IPS DF 4.7 (cell line): ENCODE results near the gene MICA.
"Not testable (repeated sequence)": the region's sequence is repeated elsewhere in the genome, so short reads cannot be mapped to it uniquely, and the experiment has no call there.

Experiments used
- DNase-seq: peaks from one replicate; pipeline ENCODE4 v3.0.0-alpha.2; 2013; ENCODE audit warnings: low spot score; ENCODE audit errors: extremely low read depth

MICA gene

GRCh38 chr6:31412506-31412905 lies 9.1 kb downstream of the MICA start:
- no peak for DNase-seq

- not testable (repeated sequence) for DNase-seq
Measured at GRCh38 chr6:31414148-31414770, 10.9 kb downstream of the MICA start.

- no peak for DNase-seq
Measured at GRCh38 chr6:31414771-31415265, 11.4 kb downstream of the MICA start.

- DNase-seq, result no peak
Measured at GRCh38 chr6:31416394-31417014, 13.1 kb downstream of the MICA start.

GRCh38 chr6:31418251-31418650 lies 14.9 kb downstream of the MICA start:
- no peak for DNase-seq

GRCh38 chr6:31419842-31420241 lies 16.4 kb downstream of the MICA start:
- DNase-seq, result no peak

- DNase-seq, result no peak
Measured at GRCh38 chr6:31420546-31420945, 17.2 kb downstream of the MICA start.

GRCh38 chr6:31422587-31422986 lies 19.2 kb downstream of the MICA start:
- no peak for DNase-seq

- DNase-seq, result no peak
Measured at GRCh38 chr6:31423550-31423949, 20.2 kb downstream of the MICA start.

GRCh38 chr6:31426395-31427354 lies 23.3 kb downstream of the MICA start:
- no peak for DNase-seq

- no peak for DNase-seq
Measured at GRCh38 chr6:31430449-31430848, 27.1 kb downstream of the MICA start.

GRCh38 chr6:31435051-31435450 lies 31.7 kb downstream of the MICA start:
- DNase-seq, result not testable (repeated sequence)

GRCh38 chr6:31438222-31438621 lies 34.8 kb downstream of the MICA start:
- no peak for DNase-seq

- DNase-seq, result no peak
Measured at GRCh38 chr6:31438677-31439076, 35.3 kb downstream of the MICA start.

- no peak for DNase-seq
Measured at GRCh38 chr6:31441365-31442267, 38.2 kb downstream of the MICA start.

- no peak for DNase-seq
Measured at GRCh38 chr6:31446481-31446880, 43.1 kb downstream of the MICA start.

GRCh38 chr6:31446999-31447789 lies 43.8 kb downstream of the MICA start:
- not testable (repeated sequence) for DNase-seq

- no peak for DNase-seq
Measured at GRCh38 chr6:31450751-31451150, 47.4 kb downstream of the MICA start.

- no peak for DNase-seq
Measured at GRCh38 chr6:31452859-31453258, 49.5 kb downstream of the MICA start.

GRCh38 chr6:31453259-31453658 lies 49.9 kb downstream of the MICA start:
- no peak for DNase-seq
